NCI-H128 (cell line): ENCODE results near the gene CBFA2T3.

Source experiments
- DNase-seq: peaks from one replicate; lab custom pipeline; 2025; ENCODE audit not compliant: unreplicated experiment; lab: John Stamatoyannopoulos, UW

Gene CBFA2T3

GRCh38 chr16:88865310-88865709 lies 111.7 kb downstream of the CBFA2T3 start:
- no peak for DNase-seq

DNA sequence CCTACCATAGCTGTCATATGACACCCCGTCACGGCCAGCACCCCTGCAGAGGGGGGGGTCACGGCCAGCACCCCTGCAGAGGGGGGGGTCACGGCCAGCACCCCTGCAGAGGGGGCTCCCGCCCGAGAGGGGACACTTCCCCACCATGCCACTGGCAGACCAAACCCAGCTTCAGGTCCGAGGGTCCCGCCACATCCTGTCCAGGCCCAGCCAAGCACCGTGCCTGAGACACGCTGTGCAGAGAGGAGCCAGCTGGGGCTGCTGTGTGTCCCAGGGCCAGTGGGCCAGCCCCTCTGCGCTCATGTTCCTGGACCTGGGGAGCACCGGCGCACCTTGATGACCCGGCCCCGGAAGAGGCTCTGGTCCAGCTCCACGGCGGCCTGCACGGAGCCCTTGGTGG lies 112.5 kb downstream of the CBFA2T3 start:
- no peak for DNase-seq

- no peak for DNase-seq
Observed at GRCh38 chr16:88864099-88864498, 112.9 kb downstream of the CBFA2T3 start.

DNA sequence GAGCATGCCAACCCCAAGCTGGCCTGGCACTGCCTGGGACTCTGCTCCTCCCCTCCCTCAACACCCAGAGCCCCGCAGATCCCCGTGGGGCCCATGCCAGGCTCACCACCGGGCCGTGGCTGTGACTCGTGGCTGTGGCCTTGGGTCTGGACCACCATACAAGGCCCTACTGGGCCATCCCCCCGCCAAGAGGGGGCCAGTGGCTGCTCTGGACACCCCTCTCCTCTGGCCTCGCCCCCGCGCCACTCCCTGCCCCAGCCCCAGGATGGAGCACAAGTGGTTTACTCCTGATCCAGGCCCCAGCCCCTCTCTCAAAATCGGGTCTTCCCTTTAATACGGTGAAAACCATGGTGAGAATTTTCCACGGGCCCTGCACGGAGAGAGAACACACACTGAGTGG lies 113.6 kb downstream of the CBFA2T3 start:
- DNase-seq = no peak

DNA sequence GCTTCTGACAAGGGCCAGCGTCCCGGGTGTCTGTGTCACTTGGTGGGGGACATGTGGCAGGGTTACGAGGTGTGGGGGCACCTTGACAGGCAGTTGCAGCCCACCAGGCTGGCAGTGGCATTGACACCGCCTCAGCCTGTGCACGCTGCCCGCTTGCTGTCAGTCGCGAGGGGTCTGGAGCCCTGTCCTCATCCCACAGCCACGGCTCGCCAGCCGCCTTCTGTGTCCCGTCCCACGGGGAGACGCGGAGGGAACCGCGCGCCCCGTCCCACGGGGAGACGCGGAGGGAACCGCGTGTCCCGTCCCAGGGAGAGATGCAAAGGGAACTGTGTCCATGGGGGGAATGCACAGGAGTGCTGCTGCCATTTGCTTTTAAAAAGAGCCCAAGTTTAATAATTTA lies 114.0 kb downstream of the CBFA2T3 start:
- no peak for DNase-seq

DNA sequence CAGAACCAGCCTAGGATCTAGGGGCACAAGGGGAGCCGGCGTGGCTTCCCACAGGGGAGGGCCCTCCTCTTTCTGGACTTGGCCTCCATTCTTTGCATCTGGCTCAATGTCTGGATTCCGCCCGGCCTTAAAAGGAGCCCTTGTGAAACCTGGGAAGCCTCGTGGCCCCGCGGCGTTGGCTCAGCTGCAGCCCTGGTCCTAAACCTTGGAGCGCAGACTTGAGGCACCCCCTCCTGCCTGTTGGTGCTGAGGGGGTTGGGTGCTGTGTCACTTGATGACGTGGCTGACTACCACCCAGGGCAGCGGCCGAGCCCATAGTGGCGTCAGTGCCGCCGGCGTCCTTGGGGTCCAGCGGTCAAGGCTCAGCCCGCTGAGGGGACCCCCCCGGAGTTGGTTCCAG lies 115.6 kb downstream of the CBFA2T3 start:
- DNase-seq = no peak

GRCh38 chr16:88859381-88860091 lies 117.5 kb downstream of the CBFA2T3 start:
- DNase-seq = no peak

- DNase-seq = no peak
Observed at GRCh38 chr16:88857728-88858339, 119.2 kb downstream of the CBFA2T3 start.

GRCh38 chr16:88856828-88857727 lies 119.9 kb downstream of the CBFA2T3 start, which contains the start of the genes GALNS and TRAPPC2L:
Gene GALNS, minus strand, starts transcription at chr16:88856947. Its CDS starts 70 bp downstream, at chr16:88856877.
Gene TRAPPC2L, plus strand, starts transcription at chr16:88857127. Its CDS starts 24 bp downstream, at chr16:88857151.
- peak; percentile 79 for DNase-seq

GRCh38 chr16:88856122-88856827 lies 120.7 kb downstream of the CBFA2T3 start:
- no peak for DNase-seq

- no peak for DNase-seq
Observed at GRCh38 chr16:88855736-88856121, 121.3 kb downstream of the CBFA2T3 start.

DNA sequence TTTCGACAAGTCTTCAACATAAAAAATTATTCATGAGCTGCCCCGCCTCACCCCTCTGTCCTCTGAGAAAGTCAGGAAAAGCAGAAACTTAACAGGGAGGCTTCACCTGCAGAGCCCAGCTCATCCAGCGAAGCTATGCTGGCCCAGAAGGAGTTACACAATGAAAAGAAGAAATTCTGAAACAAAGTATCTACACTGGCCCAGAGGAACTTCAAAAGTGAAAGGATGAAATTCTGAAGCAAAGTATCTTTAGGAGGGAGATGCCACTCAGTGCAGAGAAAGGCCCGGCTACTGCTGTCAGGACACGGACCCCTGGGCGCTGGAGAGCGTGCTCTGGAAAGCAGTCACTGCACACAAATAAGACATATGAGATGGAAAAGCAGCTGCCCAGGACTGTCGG lies 121.8 kb downstream of the CBFA2T3 start:
- DNase-seq = no peak

GRCh38 chr16:88854306-88855111 lies 122.5 kb downstream of the CBFA2T3 start:
- DNase-seq = no peak

DNA sequence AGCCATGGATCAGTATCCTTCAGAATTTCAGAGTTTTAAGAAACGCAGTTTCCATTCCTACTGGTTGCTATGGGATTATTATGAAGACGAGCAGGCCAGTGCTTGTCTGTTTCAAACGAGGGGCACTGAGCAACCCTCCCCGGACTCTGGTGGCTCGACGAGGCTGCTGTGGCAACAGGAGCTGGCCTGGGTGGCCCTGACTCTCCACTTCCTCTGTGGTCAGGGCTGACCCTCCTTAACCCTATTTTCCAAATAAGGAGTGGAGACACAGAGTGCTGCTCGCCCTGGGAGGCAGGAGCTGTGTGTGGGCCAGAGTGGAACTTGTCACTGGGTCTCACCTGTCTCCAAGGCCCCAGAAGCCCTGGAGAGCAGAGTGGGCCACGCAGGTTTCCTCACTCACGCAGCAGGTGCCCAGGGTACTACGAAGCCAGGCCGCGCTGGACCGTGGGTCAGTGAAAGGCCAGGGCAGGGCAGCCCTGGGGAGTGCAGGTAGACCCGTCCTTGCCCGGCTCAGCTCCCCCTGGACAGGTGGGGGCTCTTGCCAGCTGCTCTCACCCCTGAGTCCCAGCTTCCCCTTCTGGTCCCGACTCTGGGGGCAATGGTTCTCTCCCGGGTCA lies 123.6 kb downstream of the CBFA2T3 start:
- DNase-seq = no peak

- no peak for DNase-seq
Observed at GRCh38 chr16:88851616-88852015, 125.4 kb downstream of the CBFA2T3 start.

DNA sequence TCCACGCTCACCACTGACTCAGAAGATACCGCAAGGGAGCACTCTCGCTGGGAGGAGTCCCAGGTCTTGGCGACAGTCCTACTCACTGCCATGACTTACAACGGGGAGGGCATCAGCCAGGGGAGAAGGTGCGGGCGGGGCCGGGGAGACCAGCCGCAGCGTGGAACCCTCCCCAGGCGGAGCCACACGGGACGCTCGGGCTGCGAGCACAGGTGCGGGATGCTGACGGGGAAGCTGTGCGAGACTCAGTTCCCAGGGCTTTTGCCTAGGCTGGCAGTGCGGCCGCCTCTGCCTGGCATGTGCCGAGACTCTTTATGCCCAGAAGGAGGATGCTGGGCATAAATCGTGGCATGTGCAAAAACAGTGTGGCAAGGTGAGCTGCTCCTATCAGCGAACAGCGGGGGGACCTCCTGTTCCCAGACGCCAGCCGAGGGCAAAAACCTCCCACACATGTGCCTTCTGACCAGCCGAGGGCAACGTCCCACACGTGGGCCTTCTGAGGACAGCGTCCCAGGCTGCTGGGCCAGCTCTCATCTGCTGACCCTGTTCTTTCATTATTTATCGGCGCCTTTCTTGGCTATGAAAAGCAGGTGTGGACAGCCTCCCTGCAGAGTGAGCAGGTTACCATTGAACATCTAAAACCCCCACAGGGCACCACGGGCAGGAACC lies 126.3 kb downstream of the CBFA2T3 start:
- DNase-seq = no peak

DNA sequence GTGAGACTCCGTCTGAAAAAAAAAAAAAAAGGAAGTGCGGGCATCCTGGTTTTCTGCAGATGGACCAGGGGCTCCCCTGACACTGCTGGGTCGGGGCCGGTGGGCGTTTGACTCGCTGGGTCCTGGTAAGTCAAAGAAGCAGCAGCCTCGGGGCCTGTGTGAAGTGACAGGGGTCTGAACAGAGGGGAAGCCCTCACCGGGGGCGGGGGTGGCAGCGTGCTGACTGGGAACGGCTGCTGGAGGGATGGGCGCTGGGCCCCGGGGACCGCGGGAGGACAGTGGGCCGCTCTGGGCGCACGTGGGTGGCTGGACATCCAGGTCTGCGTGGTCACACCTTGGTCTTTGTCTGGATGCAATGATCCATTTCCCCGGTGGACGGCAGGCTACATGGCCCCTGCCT lies 128.4 kb downstream of the CBFA2T3 start:
- DNase-seq = no peak

- no peak for DNase-seq
Observed at GRCh38 chr16:88847654-88848053, 129.4 kb downstream of the CBFA2T3 start.

GRCh38 chr16:88846088-88846487 lies 130.9 kb downstream of the CBFA2T3 start:
- no peak for DNase-seq
